ENCODE measurements around the gene CGB2. TPM values are rescaled to one million over a fixed set of nuclear protein-coding genes. Genes with fewer than 3 reads are reported as not detected.
A peak's percentile ranks its signal among the peaks of the same experiment; 100 is the strongest.

CGB2 gene
- total and polyA plus RNA-seq, 8 donors = not detected

DNA sequence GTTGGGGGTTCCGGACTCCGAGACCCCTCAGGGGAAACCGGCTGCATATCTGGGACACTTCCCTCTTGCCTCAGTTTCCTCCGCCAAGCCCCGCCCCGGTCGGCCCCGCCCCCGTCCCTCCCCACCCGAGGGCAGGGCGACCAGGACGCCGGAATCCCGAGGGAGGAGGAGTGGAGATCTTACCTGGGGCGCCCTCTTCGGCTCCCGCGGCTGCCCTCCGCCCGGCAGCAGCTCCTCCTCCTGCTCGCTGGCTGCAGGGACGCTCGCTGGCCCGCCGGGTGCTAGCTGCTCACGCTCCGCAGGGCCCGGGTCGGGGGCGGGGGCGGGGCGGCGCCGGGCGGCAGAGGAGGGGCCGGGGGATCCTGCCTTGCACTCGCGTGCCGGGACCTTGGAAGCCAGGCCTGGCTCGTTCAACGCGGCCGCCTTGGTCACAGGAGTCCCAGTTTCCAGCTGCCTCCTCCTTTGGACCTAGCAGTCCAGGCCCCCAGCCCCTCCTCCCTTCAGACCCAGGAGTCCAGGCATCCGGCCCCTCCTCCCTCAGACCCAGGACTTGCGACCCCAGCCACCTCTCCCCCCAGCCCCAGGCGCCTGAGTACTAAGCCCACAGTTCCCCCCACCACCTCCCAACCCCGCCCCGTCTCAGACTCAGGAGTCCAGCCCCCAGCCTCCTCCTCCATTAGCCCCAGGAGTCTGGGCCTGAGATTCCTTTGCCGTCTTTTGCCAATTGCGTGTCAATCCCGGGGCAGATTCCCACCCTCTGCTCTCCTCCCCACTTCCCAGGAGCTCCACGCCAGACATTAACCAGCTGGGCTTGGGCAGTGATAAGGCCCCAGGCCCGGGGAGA lies 33.3 kb downstream of the CGB2 start, which contains the start of gene NTF4:
Gene NTF4 (minus strand): TSS at position 51 of the 844 bp plus-strand sequence. CDS start 2,821 bp downstream, outside the sequence.
- peak in 4 of 6 donors; percentile 29 to 75 (median 61) for DNase-seq
- TF ChIP-seq, protein P1, sequence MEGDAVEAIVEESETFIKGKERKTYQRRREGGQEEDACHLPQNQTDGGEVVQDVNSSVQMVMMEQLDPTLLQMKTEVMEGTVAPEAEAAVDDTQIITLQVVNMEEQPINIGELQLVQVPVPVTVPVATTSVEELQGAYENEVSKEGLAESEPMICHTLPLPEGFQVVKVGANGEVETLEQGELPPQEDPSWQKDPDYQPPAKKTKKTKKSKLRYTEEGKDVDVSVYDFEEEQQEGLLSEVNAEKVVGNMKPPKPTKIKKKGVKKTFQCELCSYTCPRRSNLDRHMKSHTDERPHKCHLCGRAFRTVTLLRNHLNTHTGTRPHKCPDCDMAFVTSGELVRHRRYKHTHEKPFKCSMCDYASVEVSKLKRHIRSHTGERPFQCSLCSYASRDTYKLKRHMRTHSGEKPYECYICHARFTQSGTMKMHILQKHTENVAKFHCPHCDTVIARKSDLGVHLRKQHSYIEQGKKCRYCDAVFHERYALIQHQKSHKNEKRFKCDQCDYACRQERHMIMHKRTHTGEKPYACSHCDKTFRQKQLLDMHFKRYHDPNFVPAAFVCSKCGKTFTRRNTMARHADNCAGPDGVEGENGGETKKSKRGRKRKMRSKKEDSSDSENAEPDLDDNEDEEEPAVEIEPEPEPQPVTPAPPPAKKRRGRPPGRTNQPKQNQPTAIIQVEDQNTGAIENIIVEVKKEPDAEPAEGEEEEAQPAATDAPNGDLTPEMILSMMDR (IDR thresholded peaks at IDR 0.05) = no peak
- WGBS, 2 donors = 6 to 11% methylated on average over 29 to 53 of the region's 53 CpGs
- no peaks in the 10 kb centered on the region for H3K4me1 ChIP-seq
- H3K36me3 ChIP-seq = no peaks in the 10 kb centered on the region
- peak within 1 kb of the TSS in 2 of 4 donors; percentile 22 to 26 for H3K4me3 ChIP-seq
- no peaks in the 10 kb centered on the region for H3K27me3 ChIP-seq
- no peak within 1 kb of the TSS for H3K27ac ChIP-seq
- H3K9me3 ChIP-seq = no peaks in the 10 kb centered on the region
- no peak for FAIRE-seq
- intact Hi-C loops (cut with DNase I) = no loop called here
- peak; percentile 60 to 89 (median 76) for ATAC-seq

- Histone ChIP-seq H3K27ac (no peak overlapping the region), H3K4me3 (no peak overlapping the region), H3K4me1 (no peaks in the 10 kb centered on the region), H3K36me3 (no peaks in the 10 kb centered on the region), H3K9me3 (no peaks in the 10 kb centered on the region), H3K27me3 (no peaks in the 10 kb centered on the region)
- no peak for FAIRE-seq
- no peak for DNase-seq
- no peak for ATAC-seq
- intact Hi-C loops (cut with DNase I) = no loop called here
- WGBS, 2 donors = 69 to 72% methylated on average over 13 of the region's 13 CpGs
- TF ChIP-seq, protein P1 (IDR thresholded peaks at IDR 0.05) = no peak
Observed at GRCh38 chr19:49065905-49066512, 34.3 kb downstream of the CGB2 start.

- FAIRE-seq (no peak), ATAC-seq (no peak), DNase-seq (no peak)
- Histone ChIP-seq H3K36me3 (no peaks in the 10 kb centered on the region), H3K4me1 (no peaks in the 10 kb centered on the region), H3K27ac (no peak overlapping the region), H3K27me3 (peaks cover 0 to 4% (median 0%) of the 10 kb centered on the region in 4 donors), H3K9me3 (no peaks in the 10 kb centered on the region), H3K4me3 (no peak overlapping the region)
- TF ChIP-seq, protein P1 (IDR thresholded peaks at IDR 0.05) = no peak
- intact Hi-C loops (cut with DNase I) = no loop called here
- WGBS, 2 donors = 28 to 36% methylated on average over 3 of the region's 3 CpGs
Observed at GRCh38 chr19:49067554-49067953, 35.9 kb downstream of the CGB2 start.

DNA sequence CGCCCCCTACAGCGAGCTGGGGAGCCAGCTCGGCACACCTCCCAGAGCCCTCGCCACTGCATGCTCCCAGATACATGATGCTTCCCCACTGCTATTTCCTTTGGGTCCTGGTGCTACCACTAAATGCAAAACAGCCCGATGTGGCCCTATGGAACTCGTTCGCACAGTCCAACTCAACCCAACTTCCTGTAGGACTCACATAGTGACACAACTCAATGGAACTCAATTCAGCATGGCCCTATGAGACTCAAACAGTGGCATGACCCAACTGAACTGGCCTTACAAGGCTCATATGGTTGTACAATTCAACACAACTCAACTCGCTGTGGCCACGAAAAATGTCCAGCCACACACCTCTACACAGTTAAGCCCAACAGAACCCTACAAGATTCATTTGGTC lies 37.3 kb downstream of the CGB2 start:
- 85 to 90% methylated on average over 9 of the region's 9 CpGs for WGBS, 2 donors
- H3K36me3 ChIP-seq = no peaks in the 10 kb centered on the region
- TF ChIP-seq, protein P1 (IDR thresholded peaks at IDR 0.05) = no peak
- no peaks in the 10 kb centered on the region for H3K9me3 ChIP-seq
- no peak for DNase-seq
- no peak for ATAC-seq
- no peak overlapping the region for H3K4me3 ChIP-seq
- no peak for FAIRE-seq
- H3K27me3 ChIP-seq = peaks cover 0 to 14% (median 0%) of the 10 kb centered on the region in 4 donors
- H3K4me1 ChIP-seq = no peaks in the 10 kb centered on the region
- intact Hi-C loops (cut with DNase I) = no loop called here
- no peak overlapping the region for H3K27ac ChIP-seq

Measured in pancreas (tissue), 10 donors.